H9 (cell line): ENCODE data around the gene SIN3A. TPM values are rescaled to one million over a fixed set of nuclear protein-coding genes. Genes with fewer than 3 reads are reported as not detected.
A peak's percentile ranks its signal among the peaks of the same experiment; 100 is the strongest.

Experiments
- DNase-seq: peaks from one replicate; pipeline ENCODE4 v3.0.0-alpha.2; 2017
- H2AFZ ChIP-seq: one replicate; pipeline ENCODE4 v1.6.1; 2013; ENCODE audit warnings: mild to moderate bottlenecking, low read length, control low read depth, moderate library complexity
- H2AK5ac ChIP-seq: 2 replicates; pipeline ENCODE4 v1.6.1; 2013; ENCODE audit warnings: low read length, control low read depth, mixed read lengths; ENCODE audit not compliant: insufficient read length
- H2BK120ac ChIP-seq: one replicate; pipeline ENCODE4 v1.6.1; 2013; ENCODE audit warnings: low read depth, mild to moderate bottlenecking, low read length, control low read depth, inconsistent platforms; ENCODE audit not compliant: poor library complexity, severe bottlenecking
- H2BK12ac ChIP-seq: 2 replicates; pipeline ENCODE4 v1.6.1; 2013; ENCODE audit warnings: low read length, control low read depth, mixed read lengths, low read depth; ENCODE audit not compliant: insufficient read length
- H2BK15ac ChIP-seq: 2 replicates; pipeline ENCODE4 v1.6.1; 2013; ENCODE audit warnings: low read depth, low read length, control low read depth
- H2BK20ac ChIP-seq: one replicate; pipeline ENCODE4 v1.6.1; 2013; ENCODE audit warnings: low read depth, mild to moderate bottlenecking, low read length, control low read depth, inconsistent platforms; ENCODE audit not compliant: poor library complexity, severe bottlenecking
- H2BK5ac ChIP-seq: 2 replicates; pipeline ENCODE4 v1.6.1; 2013; ENCODE audit warnings: low read length, control low read depth, mixed read lengths; ENCODE audit not compliant: insufficient read length
- H3K14ac ChIP-seq: 2 replicates; pipeline ENCODE4 v1.6.1; 2013; ENCODE audit warnings: low read length, control low read depth; ENCODE audit not compliant: insufficient read depth
- H3K18ac ChIP-seq: 2 replicates; pipeline ENCODE4 v1.6.1; 2013; ENCODE audit warnings: low read depth, mild to moderate bottlenecking, mixed read lengths, low read length, control low read depth; ENCODE audit not compliant: insufficient read length
- H3K23ac ChIP-seq: 2 replicates; pipeline ENCODE4 v1.6.1; 2013; ENCODE audit warnings: low read length, control low read depth, mixed read lengths, low read depth; ENCODE audit not compliant: insufficient read length
- H3K23me2 ChIP-seq: 2 replicates; pipeline ENCODE4 v1.6.1; 2013; ENCODE audit warnings: low read depth, mild to moderate bottlenecking, mixed read lengths, low read length, control low read depth; ENCODE audit not compliant: insufficient read length, poor library complexity, severe bottlenecking
- H3K27ac ChIP-seq: 2 replicates; pipeline ENCODE4 v1.5.1; 2013; ENCODE audit warnings: low read length, control low read depth, mixed read lengths, low read depth; ENCODE audit not compliant: insufficient read length
- H3K27me3 ChIP-seq: 2 replicates; pipeline ENCODE4 v1.6.1; 2013; ENCODE audit warnings: low read length, control low read depth, inconsistent platforms; ENCODE audit not compliant: insufficient read depth
- H3K4ac ChIP-seq: 2 replicates; pipeline ENCODE4 v1.6.1; 2013; ENCODE audit warnings: low read depth, mild to moderate bottlenecking, control low read depth, inconsistent platforms, low read length, moderate library complexity
- H3K4me1 ChIP-seq: 2 replicates; pipeline ENCODE4 v1.6.1; 2013; ENCODE audit warnings: low read length, control low read depth, inconsistent platforms; ENCODE audit not compliant: insufficient read depth
- H3K4me2 ChIP-seq: 2 replicates; pipeline ENCODE4 v1.6.1; 2013; ENCODE audit warnings: low read length, control low read depth, mixed read lengths; ENCODE audit not compliant: insufficient read length, insufficient read depth
- H3K56ac ChIP-seq: 2 replicates; pipeline ENCODE4 v1.6.1; 2013; ENCODE audit warnings: low read depth, mild to moderate bottlenecking, mixed read lengths, low read length, control low read depth; ENCODE audit not compliant: insufficient read length
- H3K79me1 ChIP-seq: 2 replicates; pipeline ENCODE4 v1.6.1; 2013; ENCODE audit warnings: low read depth, mild to moderate bottlenecking, moderate library complexity, low read length, control low read depth, inconsistent platforms; ENCODE audit not compliant: insufficient read depth, poor library complexity, severe bottlenecking
- H3K79me2 ChIP-seq: 2 replicates; pipeline ENCODE4 v1.6.1; 2013; ENCODE audit warnings: low read length, control low read depth, inconsistent platforms; ENCODE audit not compliant: insufficient read depth
- H3K9ac ChIP-seq: 2 replicates; pipeline ENCODE4 v1.6.1; 2013; ENCODE audit warnings: low read length, control low read depth, mixed read lengths; ENCODE audit not compliant: insufficient read length; ENCODE audit errors: extremely low read depth
- H3K9me3 ChIP-seq: one replicate; pipeline ENCODE4 v1.6.1; 2013; ENCODE audit warnings: low read depth, low read length, inconsistent platforms; ENCODE audit not compliant: control insufficient read depth
- H3T11ph ChIP-seq: one replicate; pipeline ENCODE4 v1.6.1; 2013; ENCODE audit warnings: mild to moderate bottlenecking, low read length, control low read depth, inconsistent platforms
- H4K20me1 ChIP-seq: one replicate; pipeline ENCODE4 v1.6.1; 2013; ENCODE audit not compliant: control insufficient read depth, insufficient read length, insufficient read depth
- H4K5ac ChIP-seq: 2 replicates; pipeline ENCODE4 v1.6.1; 2013; ENCODE audit warnings: low read depth, mild to moderate bottlenecking, mixed read lengths, low read length, control low read depth; ENCODE audit not compliant: insufficient read length
- H4K8ac ChIP-seq: replicated peaks from 2 replicates; pipeline ENCODE4 v1.6.1; 2013; ENCODE audit warnings: low read length, control low read depth, mixed read lengths, low read depth; ENCODE audit not compliant: insufficient read length
- H4K91ac ChIP-seq: 2 replicates; pipeline ENCODE4 v1.6.1; 2013; ENCODE audit warnings: low read depth, mild to moderate bottlenecking, moderate library complexity, mixed read lengths, low read length, control low read depth; ENCODE audit not compliant: insufficient read length
- H3K27ac Mint-ChIP-seq, 3 experiments: 2 replicates in 2 of 3; 3 replicates in 1 of 3; pipeline ENCODE4 v1.8.0; 2020 to 2021; ENCODE audit warnings: mixed read lengths in 3 of 3, mild to moderate bottlenecking in 1 of 3, moderate library complexity in 1 of 3
- H3K27me3 Mint-ChIP-seq: 2 replicates; pipeline ENCODE4 v1.8.0; 2021; ENCODE audit warnings: low read depth, mild to moderate bottlenecking, moderate library complexity, mixed read lengths
- H3K36me3 Mint-ChIP-seq, 3 experiments: 2 replicates in 2 of 3; 3 replicates in 1 of 3; pipeline ENCODE4 v1.8.0; 2020 to 2021; ENCODE audit warnings: low read depth in 3 of 3, mixed read lengths in 3 of 3; ENCODE audit not compliant: insufficient read depth in 1 of 3
- H3K4me1 Mint-ChIP-seq, 2 experiments: 2 replicates each; pipeline ENCODE4 v1.8.0; 2020; ENCODE audit warnings: mixed read lengths in 2 of 2
- H3K4me3 Mint-ChIP-seq, 2 experiments: 2 replicates in 1 of 2; 3 replicates in 1 of 2; pipeline ENCODE4 v1.8.0; 2020 to 2021; ENCODE audit warnings: mild to moderate bottlenecking in 2 of 2, mixed read lengths in 2 of 2, moderate library complexity in 1 of 2
- H3K9me3 Mint-ChIP-seq, 2 experiments: 2 replicates in 1 of 2; 3 replicates in 1 of 2; pipeline ENCODE4 v1.8.0; 2020; ENCODE audit warnings: mild to moderate bottlenecking in 2 of 2, mixed read lengths in 2 of 2, moderate library complexity in 1 of 2
- CTCF ChIP-seq: fragments of 200-600 bp; sonication (generic); conservative IDR thresholded peaks from 3 replicates; pipeline ENCODE4 v1.8.0; 2021; ENCODE audit warnings: antibody characterized with exemption, mild to moderate bottlenecking
- WGBS: extraction: QIAGEN DNeasy Blood & Tissue Kit; methylation state at CpG from one replicate; pipeline ENCODE4 v1.1.7; 2013; ENCODE audit warnings: missing lambda C conversion rate, low lambda C conversion rate, mixed read lengths; ENCODE audit not compliant: insufficient read length; ENCODE audit errors: extremely low coverage; 5-methylcytosine and 5-hydroxymethylcytosine counted together
- total RNA-seq: library from RNA; stranded (reverse); gene quantifications from 2 replicates; pipeline ENCODE4 v1.2.1, GENCODE V29; 2021

Gene SIN3A
- total RNA-seq, 1 experiment from 2014 or later: 102 TPM

- Histone ChIP-seq H2BK20ac (no peak overlapping the region), H4K5ac (no peak overlapping the region), H3K23ac (no peak overlapping the region), H3K79me1 (no peaks in the 10 kb centered on the region), H4K8ac (no peak overlapping the region), H3K18ac (no peak overlapping the region), H2BK15ac (no peak overlapping the region), H3K56ac (no peak overlapping the region), H2AFZ (no peak overlapping the region), H3T11ph (no peak overlapping the region), H4K91ac (no peak overlapping the region), H2AK5ac (no peak overlapping the region), H2BK120ac (no peak overlapping the region), H3K4ac (no peak overlapping the region), H3K9ac (no peak overlapping the region), H3K4me2 (no peak overlapping the region), H3K23me2 (peaks cover 4% of the 10 kb centered on the region), H3K14ac (no peak overlapping the region), H4K20me1 (no peaks in the 10 kb centered on the region), H3K27ac (no peak overlapping the region), H3K4me1 (no peaks in the 10 kb centered on the region; the same call in 1 of the 2 replicates), H3K27me3 (no peaks in the 10 kb centered on the region), H3K9me3 (no peaks in the 10 kb centered on the region), H2BK12ac (no peak overlapping the region), H2BK5ac (no peak overlapping the region), H3K79me2 (no peaks in the 10 kb centered on the region)
- Mint-ChIP-seq H3K36me3 (peaks cover 0 to 3% (median 0%) of the 10 kb centered on the region in 3 experiments; a peak in 3 of 7 replicates), H3K9me3 (no peaks in the 10 kb centered on the region; a peak in 1 of 5 replicates), H3K27me3 (no peaks in the 10 kb centered on the region; the same call in 1 of the 2 replicates), H3K27ac (peak overlapping the region in 1 of 3 experiments; percentile 76; a peak in 1 of 7 replicates), H3K4me1 (peaks cover 32% of the 10 kb centered on the region in 2 experiments), H3K4me3 (no peak overlapping the region)
- no peak for TF ChIP-seq CTCF
- WGBS: no CpG with 5 or more reads among the region's 1 CpG
- no peak for DNase-seq
These were observed 8.1 kb upstream of the SIN3A start for GRCh38 chr15:75459581-75459980.
